SK-N-SH (cell line): Measurements from ENCODE around the gene OS9. TPM values are rescaled to one million over a fixed set of nuclear protein-coding genes. Genes with fewer than 3 reads are reported as not detected.

ENCODE experiments used
- CTCF ChIA-PET: fragments of 300-600, 350-600 bp; formaldehyde crosslinking; extraction: SDS; loops from one replicate; lab custom pipeline; 2021; lab: Yijun Ruan, JAX
- POLR2A ChIA-PET: fragments of 350-600 bp; sonication (Branson Sonifier 250); formaldehyde crosslinking; extraction: SDS; loops from one replicate; lab custom pipeline; 2020; ENCODE audit warnings: antibody characterized with exemption, inconsistent platforms; lab: Yijun Ruan, JAX
- DNase-seq: peaks from one replicate; pipeline ENCODE4 v3.0.0; 2012
- H2AFZ ChIP-seq: fragments of 200-600 bp; sonication (generic); 2 replicates; pipeline ENCODE4 v1.8.1; 2016; ENCODE audit warnings: antibody characterized with exemption, mild to moderate bottlenecking, low read depth
- H3F3A ChIP-seq: fragments of 200-600 bp; sonication (generic); replicated peaks from 2 replicates; pipeline ENCODE3; 2016; ENCODE audit warnings: antibody characterized with exemption, mild to moderate bottlenecking; ENCODE audit not compliant: insufficient read depth
- H3K27ac ChIP-seq, 2 experiments: fragments of 200-500 bp in 1 of 2; fragments of 200-600 bp in 1 of 2; sonication (Bioruptor generic) in 1 of 2; sonication (generic), shearing (Covaris generic) in 1 of 2; 2 replicates each; pipeline versions ENCODE4 v1.5.1 to v1.6.1; 2014 to 2016; ENCODE audit warnings: low read depth in 2 of 2, inconsistent platforms in 1 of 2, low read length in 1 of 2, mild to moderate bottlenecking in 1 of 2, mixed read lengths in 1 of 2
- H3K27me3 ChIP-seq: fragments of 200-600 bp; sonication (generic), shearing (Covaris generic); 2 replicates; pipeline ENCODE4 v1.6.1; 2016; ENCODE audit warnings: mixed run types; ENCODE audit not compliant: insufficient read depth
- H3K36me3 ChIP-seq, 2 experiments: fragments of 200-500 bp in 1 of 2; fragments of 200-600 bp in 1 of 2; sonication (Bioruptor generic) in 1 of 2; sonication (generic) in 1 of 2; replicated peaks in 1 of 2; 2 replicates each; pipeline versions ENCODE3 to v1.5.1; 2014 to 2016; ENCODE audit warnings: low read length in 1 of 2, mild to moderate bottlenecking in 1 of 2; ENCODE audit not compliant: insufficient read depth in 2 of 2, control insufficient read depth in 1 of 2
- H3K4me1 ChIP-seq, 2 experiments: fragments of 200-500 bp in 1 of 2; fragments of 200-600 bp in 1 of 2; sonication (Bioruptor generic) in 1 of 2; sonication (generic), shearing (Covaris generic) in 1 of 2; 2 replicates each; pipeline versions ENCODE4 v1.5.1 to v1.6.1; 2014 to 2016; ENCODE audit warnings: low read depth in 1 of 2, low read length in 1 of 2, mixed run types in 1 of 2; ENCODE audit not compliant: insufficient read depth in 2 of 2, control insufficient read depth in 1 of 2
- H3K4me2 ChIP-seq: fragments of 200-600 bp; sonication (generic), shearing (Covaris generic); 2 replicates; pipeline ENCODE4 v1.6.1; 2017; ENCODE audit warnings: mixed run types
- H3K4me3 ChIP-seq, 2 experiments: fragments of 200-500 bp in 1 of 2; fragments of 200-600 bp in 1 of 2; sonication (Bioruptor generic) in 1 of 2; sonication (generic), shearing (Covaris generic) in 1 of 2; 2 replicates each; pipeline versions ENCODE4 v1.5.1 to v1.8.1; 2014 to 2016; ENCODE audit warnings: low read depth in 2 of 2, inconsistent platforms in 1 of 2, low read length in 1 of 2, mild to moderate bottlenecking in 1 of 2, mixed read lengths in 1 of 2, moderate library complexity in 1 of 2
- H3K79me2 ChIP-seq: fragments of 200-600 bp; sonication (generic); 2 replicates; pipeline ENCODE4 v1.8.1; 2017; ENCODE audit warnings: mild to moderate bottlenecking; ENCODE audit not compliant: insufficient read depth
- H3K9ac ChIP-seq: fragments of 200-600 bp; sonication (generic); 2 replicates; pipeline ENCODE4 v1.6.1; 2017; ENCODE audit warnings: mixed run types
- H3K9me2 ChIP-seq: fragments of 200-600 bp; sonication (generic); 2 replicates; pipeline ENCODE4 v1.6.1; 2017; ENCODE audit warnings: mixed run types
- H3K9me3 ChIP-seq: fragments of 200-600 bp; sonication (generic); 2 replicates; pipeline ENCODE4 v1.6.1; 2017; ENCODE audit warnings: mixed run types, mild to moderate bottlenecking, moderate library complexity
- H4K20me1 ChIP-seq: fragments of 200-600 bp; sonication (generic); 2 replicates; pipeline ENCODE4 v1.6.1; 2017; ENCODE audit warnings: mild to moderate bottlenecking, mixed run types; ENCODE audit not compliant: insufficient read depth
- CHD2 ChIP-seq: fragments of 150-350 bp; IDR thresholded peaks from 2 replicates; pipeline ENCODE4 v1.6.1; 2018; ENCODE audit warnings: low read length; ENCODE audit not compliant: partially characterized antibody
- ELF1 ChIP-seq: IDR thresholded peaks from 2 replicates; pipeline ENCODE4 v1.4.0; 2012
- EP300 ChIP-seq, 2 experiments: IDR thresholded peaks; 2 replicates each; pipeline versions ENCODE4 v1.4.0 to v1.6.1; 2012; ENCODE audit warnings: borderline replicate concordance in 1 of 2, low read depth in 1 of 2, low read length in 1 of 2
- EZH2phosphoT487 ChIP-seq: fragments of 200-600 bp; sonication (generic); IDR thresholded peaks from 2 replicates; pipeline ENCODE4 v1.6.1; 2017; ENCODE audit warnings: low read depth, mixed run types, mild to moderate bottlenecking, antibody characterized with exemption, moderate library complexity, borderline replicate concordance
- FOXJ3 ChIP-seq: sonication (generic); formaldehyde crosslinking; IDR thresholded peaks from 2 replicates; pipeline ENCODE4 v1.5.1; 2020; ENCODE audit warnings: mild to moderate bottlenecking, missing genetic modification reagents
- JUND ChIP-seq: IDR thresholded peaks from 2 replicates; pipeline ENCODE4 v1.4.0; 2012
- NFIC ChIP-seq: IDR thresholded peaks from 2 replicates; pipeline ENCODE4 v1.4.0; 2012; ENCODE audit warnings: borderline replicate concordance
- NRF1 ChIP-seq: IDR thresholded peaks from 2 replicates; pipeline ENCODE4 v1.6.1; 2012; ENCODE audit warnings: low read depth, mild to moderate bottlenecking, low read length
- POLR2AphosphoS5 ChIP-seq: IDR thresholded peaks from 2 replicates; pipeline ENCODE4 v1.6.1; 2012; ENCODE audit warnings: low read depth, low read length
- SIN3A ChIP-seq: IDR thresholded peaks from 2 replicates; pipeline ENCODE4 v1.6.1; 2012; ENCODE audit warnings: low read depth, mild to moderate bottlenecking, low read length, moderate library complexity, borderline replicate concordance
- TAF1 ChIP-seq: IDR thresholded peaks from 2 replicates; pipeline ENCODE4 v1.6.1; 2012; ENCODE audit warnings: low read depth, mild to moderate bottlenecking, low read length, moderate library complexity, borderline replicate concordance
- TCF12 ChIP-seq: IDR thresholded peaks from 2 replicates; pipeline ENCODE4 v1.4.0; 2012
- WGBS: methylation state at CpG from one replicate; pipeline ENCODE4 v1.1.6; 2017; ENCODE audit warnings: low lambda C conversion rate; 5-methylcytosine and 5-hydroxymethylcytosine counted together
- polyA plus RNA-seq, 3 experiments: library from polyadenylated mRNA; depleted of rRNA; stranded (reverse); fragments of >200 nt; gene quantifications; 2 replicates each; pipeline ENCODE4 v1.2.3, GENCODE V29; 2012
- TF ChIP-seq, protein P1 (sequence below): IDR thresholded peaks from 2 replicates; pipeline ENCODE4 v1.4.0; 2012; ENCODE audit warnings: low read depth
- TF ChIP-seq, protein P2 (sequence below): fragments of 150-350 bp; IDR thresholded peaks from 2 replicates; pipeline ENCODE4 v1.6.1; 2016; ENCODE audit warnings: mild to moderate bottlenecking, low read depth, low read length
- TF ChIP-seq, protein P3 (sequence below): IDR thresholded peaks from 2 replicates; pipeline ENCODE4 v1.6.1; 2012; ENCODE audit warnings: mild to moderate bottlenecking, low read depth, low read length, moderate library complexity
- TF ChIP-seq, protein P4 (sequence below): fragments of 150-350 bp; IDR thresholded peaks from 2 replicates; pipeline ENCODE4 v1.6.1; 2017; ENCODE audit warnings: antibody characterized with exemption, low read length, low read depth, borderline replicate concordance

OS9 gene
- polyA plus RNA-seq, 1 of the 3 experiments (the other 2 are of a cell fraction), result 280 TPM

DNA sequence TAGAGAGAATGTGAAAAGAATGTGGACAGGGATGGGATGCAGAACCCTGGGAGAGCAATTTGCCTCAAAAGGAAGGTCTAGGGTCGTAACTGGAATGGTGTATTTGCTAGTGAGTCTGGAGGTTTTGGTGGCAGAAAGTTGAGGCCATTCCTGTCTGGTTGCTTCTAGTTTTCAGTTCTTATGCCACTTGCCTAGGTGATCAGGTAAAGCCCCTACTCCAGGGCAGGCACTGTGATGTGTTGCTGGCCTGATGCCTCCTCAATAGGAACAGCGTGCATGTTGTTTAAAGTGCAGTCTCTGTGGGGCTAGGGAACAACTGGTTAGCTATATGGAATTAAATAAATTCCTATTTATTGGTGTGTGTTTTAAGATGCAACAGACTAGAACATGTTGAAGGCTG lies 6.4 kb downstream of the OS9 start:
- TF ChIP-seq NRF1 (no peak), TCF12 (no peak), FOXJ3 (CRISPR knock-in tag) (no peak), CHD2 (no peak)
- CTCF ChIA-PET, result interaction anchor here (1.0 to 1.4 kb wide), 3 partner anchors 38 to 116 kb away, joined by 3 to 5 read pairs (median 3); partner anchors contain the start of gene AGAP2

DNA sequence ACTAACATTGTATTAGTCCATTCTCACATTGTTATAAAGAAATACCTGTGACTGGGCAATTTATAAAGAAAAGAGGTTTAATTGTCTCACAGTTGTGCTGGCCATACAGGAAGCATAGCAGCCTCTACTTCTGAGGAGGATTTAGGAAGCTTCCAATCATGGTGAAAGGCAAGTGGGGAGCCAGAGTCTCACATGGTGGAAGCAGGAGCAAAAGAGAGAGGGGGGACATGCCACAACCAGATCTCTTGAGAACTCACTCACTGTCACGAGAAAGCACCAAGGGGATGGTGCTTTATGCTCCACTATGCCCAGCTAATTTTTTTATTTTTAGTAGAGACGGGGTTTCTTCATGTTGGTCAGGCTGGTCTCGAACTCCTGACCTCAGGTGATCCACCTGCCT lies 13.3 kb downstream of the OS9 start:
- H2AFZ ChIP-seq, result no peak overlapping the region
- ChIA-PET CTCF (interaction anchor here (1.1 to 1.3 kb wide), 3 partner anchors 13 to 123 kb away, joined by 5 to 6 read pairs (median 5); partner anchors contain the start of gene OS9), POLR2A (no interaction called here)
- TF ChIP-seq NFIC, result no peak
- TF ChIP-seq, protein P1, sequence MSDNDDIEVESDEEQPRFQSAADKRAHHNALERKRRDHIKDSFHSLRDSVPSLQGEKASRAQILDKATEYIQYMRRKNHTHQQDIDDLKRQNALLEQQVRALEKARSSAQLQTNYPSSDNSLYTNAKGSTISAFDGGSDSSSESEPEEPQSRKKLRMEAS, result no peak
- H3K36me3 ChIP-seq, result peaks cover 0 to 58% of the 10 kb centered on the region in 2 experiments
- no peak for DNase-seq
- WGBS, result 89% methylated on average over 3 of the region's 3 CpGs
- H3K4me2 ChIP-seq, result no peak overlapping the region
- H3K9me2 ChIP-seq, result no peaks in the 10 kb centered on the region
- H4K20me1 ChIP-seq, result no peaks in the 10 kb centered on the region
- no peak overlapping the region for H3K9ac ChIP-seq
- peaks cover 17% of the 10 kb centered on the region for H3K9me3 ChIP-seq
- peaks cover 13% of the 10 kb centered on the region for H3F3A ChIP-seq
- H3K27ac ChIP-seq, result no peak overlapping the region
- H3K27me3 ChIP-seq, result no peaks in the 10 kb centered on the region
- H3K4me3 ChIP-seq, result no peak overlapping the region
- no peaks in the 10 kb centered on the region for H3K4me1 ChIP-seq
- no peaks in the 10 kb centered on the region for H3K79me2 ChIP-seq

More for the DNA sequence above, 6.4 kb downstream of the OS9 start:
- Histone ChIP-seq H3K9me3 (peaks cover 10% of the 10 kb centered on the region), H3K27ac (no peak overlapping the region), H3F3A (no peaks in the 10 kb centered on the region), H3K79me2 (peaks cover 3% of the 10 kb centered on the region; the same call in 1 of the 2 replicates), H3K36me3 (peaks cover 20 to 54% of the 10 kb centered on the region in 2 experiments), H3K4me2 (no peak overlapping the region), H3K9ac (no peak overlapping the region), H2AFZ (no peak overlapping the region), H3K4me1 (no peaks in the 10 kb centered on the region), H3K27me3 (no peaks in the 10 kb centered on the region), H3K4me3 (no peak overlapping the region), H3K9me2 (no peaks in the 10 kb centered on the region), H4K20me1 (no peaks in the 10 kb centered on the region)
- 95% methylated on average over 2 of the region's 2 CpGs for WGBS
- DNase-seq, result no peak
- POLR2A ChIA-PET, result no interaction called here

DNA sequence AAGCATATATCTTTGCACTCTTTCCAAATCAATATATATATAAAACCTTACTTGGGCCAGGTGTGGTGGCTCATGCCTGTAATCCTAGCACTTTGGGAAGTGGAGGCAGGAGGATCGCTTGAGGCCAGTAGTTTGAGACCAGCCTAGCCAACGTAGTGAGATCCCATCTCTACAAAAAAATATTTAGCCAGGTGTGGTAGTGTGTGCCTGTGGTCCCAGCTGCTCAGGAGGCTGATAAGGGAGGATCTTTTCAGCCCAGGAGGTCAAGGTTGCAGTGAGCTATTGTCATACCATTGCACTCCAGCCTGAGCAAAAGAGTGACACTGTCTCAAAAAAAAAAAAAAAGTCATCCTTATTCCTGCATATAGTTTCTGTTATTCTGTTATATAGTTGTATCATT lies 14.4 kb downstream of the OS9 start:
- H3K36me3 ChIP-seq, result peaks cover 0 to 58% of the 10 kb centered on the region in 2 experiments
- H3K9me2 ChIP-seq, result no peaks in the 10 kb centered on the region
- no peaks in the 10 kb centered on the region for H3K79me2 ChIP-seq
- DNase-seq, result no peak
- ChIA-PET CTCF (interaction anchor here (0.9 to 1.3 kb wide), 3 partner anchors 14 to 18 kb away, joined by 5 read pairs; partner anchors contain the start of gene OS9), POLR2A (no interaction called here)
- no peak overlapping the region for H3K4me2 ChIP-seq
- no peak overlapping the region for H3K9ac ChIP-seq
- no peak overlapping the region for H2AFZ ChIP-seq
- no peaks in the 10 kb centered on the region for H3K4me1 ChIP-seq
- WGBS, result 88% methylated on average over 2 of the region's 2 CpGs
- no peaks in the 10 kb centered on the region for H4K20me1 ChIP-seq
- no peak overlapping the region for H3K27ac ChIP-seq
- no peaks in the 10 kb centered on the region for H3K27me3 ChIP-seq
- H3K9me3 ChIP-seq, result peaks cover 13% of the 10 kb centered on the region
- H3F3A ChIP-seq, result peaks cover 14% of the 10 kb centered on the region
- H3K4me3 ChIP-seq, result no peak overlapping the region
- no peak for TF ChIP-seq EZH2phosphoT487
- TF ChIP-seq TAF1, result no peak
- TF ChIP-seq, protein P2, sequence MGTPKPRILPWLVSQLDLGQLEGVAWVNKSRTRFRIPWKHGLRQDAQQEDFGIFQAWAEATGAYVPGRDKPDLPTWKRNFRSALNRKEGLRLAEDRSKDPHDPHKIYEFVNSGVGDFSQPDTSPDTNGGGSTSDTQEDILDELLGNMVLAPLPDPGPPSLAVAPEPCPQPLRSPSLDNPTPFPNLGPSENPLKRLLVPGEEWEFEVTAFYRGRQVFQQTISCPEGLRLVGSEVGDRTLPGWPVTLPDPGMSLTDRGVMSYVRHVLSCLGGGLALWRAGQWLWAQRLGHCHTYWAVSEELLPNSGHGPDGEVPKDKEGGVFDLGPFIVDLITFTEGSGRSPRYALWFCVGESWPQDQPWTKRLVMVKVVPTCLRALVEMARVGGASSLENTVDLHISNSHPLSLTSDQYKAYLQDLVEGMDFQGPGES, result no peak
- TF ChIP-seq SIN3A, result no peak
- TF ChIP-seq, protein P3, sequence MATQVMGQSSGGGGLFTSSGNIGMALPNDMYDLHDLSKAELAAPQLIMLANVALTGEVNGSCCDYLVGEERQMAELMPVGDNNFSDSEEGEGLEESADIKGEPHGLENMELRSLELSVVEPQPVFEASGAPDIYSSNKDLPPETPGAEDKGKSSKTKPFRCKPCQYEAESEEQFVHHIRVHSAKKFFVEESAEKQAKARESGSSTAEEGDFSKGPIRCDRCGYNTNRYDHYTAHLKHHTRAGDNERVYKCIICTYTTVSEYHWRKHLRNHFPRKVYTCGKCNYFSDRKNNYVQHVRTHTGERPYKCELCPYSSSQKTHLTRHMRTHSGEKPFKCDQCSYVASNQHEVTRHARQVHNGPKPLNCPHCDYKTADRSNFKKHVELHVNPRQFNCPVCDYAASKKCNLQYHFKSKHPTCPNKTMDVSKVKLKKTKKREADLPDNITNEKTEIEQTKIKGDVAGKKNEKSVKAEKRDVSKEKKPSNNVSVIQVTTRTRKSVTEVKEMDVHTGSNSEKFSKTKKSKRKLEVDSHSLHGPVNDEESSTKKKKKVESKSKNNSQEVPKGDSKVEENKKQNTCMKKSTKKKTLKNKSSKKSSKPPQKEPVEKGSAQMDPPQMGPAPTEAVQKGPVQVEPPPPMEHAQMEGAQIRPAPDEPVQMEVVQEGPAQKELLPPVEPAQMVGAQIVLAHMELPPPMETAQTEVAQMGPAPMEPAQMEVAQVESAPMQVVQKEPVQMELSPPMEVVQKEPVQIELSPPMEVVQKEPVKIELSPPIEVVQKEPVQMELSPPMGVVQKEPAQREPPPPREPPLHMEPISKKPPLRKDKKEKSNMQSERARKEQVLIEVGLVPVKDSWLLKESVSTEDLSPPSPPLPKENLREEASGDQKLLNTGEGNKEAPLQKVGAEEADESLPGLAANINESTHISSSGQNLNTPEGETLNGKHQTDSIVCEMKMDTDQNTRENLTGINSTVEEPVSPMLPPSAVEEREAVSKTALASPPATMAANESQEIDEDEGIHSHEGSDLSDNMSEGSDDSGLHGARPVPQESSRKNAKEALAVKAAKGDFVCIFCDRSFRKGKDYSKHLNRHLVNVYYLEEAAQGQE, result no peak
- TF ChIP-seq, protein P4, sequence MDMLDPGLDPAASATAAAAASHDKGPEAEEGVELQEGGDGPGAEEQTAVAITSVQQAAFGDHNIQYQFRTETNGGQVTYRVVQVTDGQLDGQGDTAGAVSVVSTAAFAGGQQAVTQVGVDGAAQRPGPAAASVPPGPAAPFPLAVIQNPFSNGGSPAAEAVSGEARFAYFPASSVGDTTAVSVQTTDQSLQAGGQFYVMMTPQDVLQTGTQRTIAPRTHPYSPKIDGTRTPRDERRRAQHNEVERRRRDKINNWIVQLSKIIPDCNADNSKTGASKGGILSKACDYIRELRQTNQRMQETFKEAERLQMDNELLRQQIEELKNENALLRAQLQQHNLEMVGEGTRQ, result no peak
- no peak for TF ChIP-seq JUND
- no peak for TF ChIP-seq EP300 (IDR thresholded peaks at IDR 0.05; ENCODE audit: borderline replicate concordance in 1 of 2, low read depth in 1 of 2, low read length in 1 of 2)
- TF ChIP-seq ELF1, result no peak
- TF ChIP-seq POLR2AphosphoS5, result no peak
